HEK293T (cell line): ENCODE measurements around the gene PHACTR2.
"Not testable (repeated sequence)": the region's sequence is repeated elsewhere in the genome, so short reads cannot be mapped to it uniquely, and the experiment has no call there.

ENCODE experiments used
- CTCF ChIA-PET: fragments of 350-600 bp; formaldehyde crosslinking; extraction: SDS; loops from one replicate; lab custom pipeline; 2021; ENCODE audit warnings: antibody characterized with exemption, inconsistent platforms; lab: Yijun Ruan, JAX
- POLR2A ChIA-PET: fragments of 350-600 bp; formaldehyde crosslinking; extraction: SDS; loops from one replicate; lab custom pipeline; 2020; ENCODE audit warnings: antibody characterized with exemption, inconsistent platforms; lab: Yijun Ruan, JAX
- DNase-seq: peaks from one replicate; pipeline ENCODE4 v3.0.0; 2012; ENCODE audit warnings: mixed read lengths; ENCODE audit errors: extremely low spot score
- ARNT ChIP-seq: fragments of 450-650 bp; IDR thresholded peaks from 2 replicates; pipeline ENCODE4 v1.6.1; 2017; ENCODE audit warnings: mild to moderate bottlenecking
- BHLHE40 ChIP-seq: fragments of 450-650 bp; IDR thresholded peaks from 2 replicates; pipeline ENCODE4 v1.6.1; 2016; ENCODE audit warnings: mild to moderate bottlenecking, moderate library complexity, borderline replicate concordance
- CTBP1 ChIP-seq: fragments of 450-650 bp; IDR thresholded peaks from 2 replicates; pipeline ENCODE4 v1.6.1; 2016; ENCODE audit warnings: borderline replicate concordance
- ELF4 ChIP-seq: fragments of 450-650 bp; IDR thresholded peaks from 2 replicates; pipeline ENCODE4 v1.6.1; 2017; ENCODE audit warnings: antibody characterized with exemption
- FOXA1 ChIP-seq: fragments of 450-650 bp; IDR thresholded peaks from 2 replicates; pipeline ENCODE4 v1.6.1; 2016; ENCODE audit warnings: mild to moderate bottlenecking
- FOXK2 ChIP-seq: fragments of 450-650 bp; IDR thresholded peaks from 2 replicates; pipeline ENCODE4 v1.6.1; 2016; ENCODE audit warnings: mild to moderate bottlenecking
- FOXM1 ChIP-seq: fragments of 450-650 bp; IDR thresholded peaks from 2 replicates; pipeline ENCODE4 v1.6.1; 2017; ENCODE audit warnings: mild to moderate bottlenecking, borderline replicate concordance
- HDGF ChIP-seq: fragments of 450-650 bp; IDR thresholded peaks from 2 replicates; pipeline ENCODE4 v1.6.1; 2017; ENCODE audit warnings: antibody characterized with exemption, borderline replicate concordance
- L3MBTL2 ChIP-seq: fragments of 450-650 bp; conservative IDR thresholded peaks from 2 replicates; pipeline ENCODE4 v1.6.1; 2016; ENCODE audit warnings: mild to moderate bottlenecking
- LEF1 ChIP-seq: fragments of 450-650 bp; IDR thresholded peaks from 2 replicates; pipeline ENCODE4 v1.6.1; 2017; ENCODE audit warnings: mild to moderate bottlenecking, borderline replicate concordance
- NFRKB ChIP-seq: fragments of 450-650 bp; IDR thresholded peaks from 2 replicates; pipeline ENCODE4 v1.6.1; 2016; ENCODE audit warnings: mild to moderate bottlenecking, moderate library complexity
- PKNOX1 ChIP-seq: fragments of 450-650 bp; IDR thresholded peaks from 2 replicates; pipeline ENCODE4 v1.6.1; 2016
- SP1 ChIP-seq: fragments of 450-650 bp; IDR thresholded peaks from 2 replicates; pipeline ENCODE4 v1.6.1; 2017
- SUZ12 ChIP-seq: fragments of 450-650 bp; IDR thresholded peaks from 2 replicates; pipeline ENCODE4 v1.6.1; 2016; ENCODE audit warnings: mild to moderate bottlenecking
- TARDBP ChIP-seq: fragments of 450-650 bp; IDR thresholded peaks from 2 replicates; pipeline ENCODE4 v1.6.1; 2016
- ZNF384 ChIP-seq: fragments of 450-650 bp; IDR thresholded peaks from 2 replicates; pipeline ENCODE4 v1.6.1; 2016

PHACTR2 gene

GRCh38 chr6:143727035-143727434, 49.3 kb downstream of the PHACTR2 start:
- no peak for DNase-seq
- POLR2A ChIA-PET: no interaction called here
- CTCF ChIA-PET: no interaction called here
- TF ChIP-seq ARNT (no peak), FOXK2 (no peak), L3MBTL2 (no peak), ELF4 (no peak), LEF1 (no peak), BHLHE40 (no peak), PKNOX1 (no peak), CTBP1 (no peak), FOXM1 (no peak), NFRKB (no peak)

- CTCF ChIA-PET: no interaction called here
- POLR2A ChIA-PET: no interaction called here
- no peak for TF ChIP-seq LEF1
- no peak for TF ChIP-seq SUZ12
- no peak for TF ChIP-seq ELF4
- TF ChIP-seq SP1: no peak
- TF ChIP-seq HDGF: no peak
- TF ChIP-seq ZNF384: no peak
- TF ChIP-seq FOXK2: no peak
- TF ChIP-seq CTBP1: no peak
- TF ChIP-seq BHLHE40: no peak
- no peak for TF ChIP-seq FOXA1
- TF ChIP-seq L3MBTL2: no peak
- no peak for DNase-seq
These were observed 54.0 kb downstream of the PHACTR2 start for GRCh38 chr6:143731789-143732188.

- TF ChIP-seq SP1 (no peak), ZNF384 (no peak)
- no peak for DNase-seq
- POLR2A ChIA-PET: no interaction called here
- CTCF ChIA-PET: no interaction called here
These were observed 54.8 kb downstream of the PHACTR2 start for GRCh38 chr6:143732536-143732935.

GRCh38 chr6:143733510-143733909, 55.7 kb downstream of the PHACTR2 start:
- TF ChIP-seq L3MBTL2 (no peak), HDGF (no peak), FOXA1 (no peak), SP1 (no peak), TARDBP (no peak), CTBP1 (no peak), NFRKB (no peak)

GRCh38 chr6:143734641-143735063, 56.9 kb downstream of the PHACTR2 start:
- ChIA-PET CTCF (no interaction called here), POLR2A (no interaction called here)
- TF ChIP-seq ARNT: no peak
- no peak for TF ChIP-seq SP1
- no peak for TF ChIP-seq HDGF
- no peak for DNase-seq

More at GRCh38 chr6:143733510-143733909, 55.7 kb downstream of the PHACTR2 start:
- CTCF ChIA-PET: no interaction called here
- no peak for DNase-seq
- POLR2A ChIA-PET: no interaction called here

GRCh38 chr6:143738072-143738690, 60.4 kb downstream of the PHACTR2 start:
- POLR2A ChIA-PET: interaction anchor here (1.1 kb wide), 1 partner anchor 21 kb away, joined by 3 read pairs; no protein-coding TSS in a partner anchor
- DNase-seq, CTCF ChIA-PET: not testable (repeated sequence)

GRCh38 chr6:143739341-143739851, 61.6 kb downstream of the PHACTR2 start:
- ChIA-PET CTCF (no interaction called here), POLR2A (interaction anchor here (1.1 kb wide), 1 partner anchor 22 kb away, joined by 3 read pairs; no protein-coding TSS in a partner anchor)
- no peak for DNase-seq
- TF ChIP-seq TARDBP (no peak), ZNF384 (no peak), CTBP1 (no peak), PKNOX1 (no peak), ARNT (no peak), NFRKB (no peak), FOXM1 (no peak)

GRCh38 chr6:143740213-143740612, 62.4 kb downstream of the PHACTR2 start:
- no peak for TF ChIP-seq PKNOX1
- TF ChIP-seq FOXK2: no peak
- no peak for TF ChIP-seq TARDBP
- no peak for TF ChIP-seq SUZ12
- TF ChIP-seq ARNT: no peak
- TF ChIP-seq HDGF: no peak
- TF ChIP-seq FOXM1: no peak
- TF ChIP-seq NFRKB: no peak
- TF ChIP-seq CTBP1: no peak
- TF ChIP-seq SP1: no peak
- no peak for TF ChIP-seq FOXA1
- no peak for TF ChIP-seq L3MBTL2
- TF ChIP-seq ELF4: no peak
- TF ChIP-seq BHLHE40: no peak
- no peak for TF ChIP-seq ZNF384
- TF ChIP-seq LEF1: no peak
- ChIA-PET POLR2A (no interaction called here), CTCF (no interaction called here)
- DNase-seq: no peak
